GM12878 (cell line): ENCODE data around the gene FICD.

Experiments
- CEBPB ChIP-seq, 2 experiments: fragments of 150-350 bp in 1 of 2; IDR thresholded peaks; 2 replicates each; pipeline ENCODE4 v1.6.1; 2012 to 2014; ENCODE audit warnings: low read depth in 2 of 2, low read length in 2 of 2, borderline replicate concordance in 1 of 2, inconsistent platforms in 1 of 2
- EZH2 ChIP-seq: IDR thresholded peaks from 2 replicates; pipeline ENCODE4 v1.6.1; 2012; ENCODE audit warnings: low read depth, mild to moderate bottlenecking, control low read depth, inconsistent platforms, low read length, borderline replicate concordance; ENCODE audit not compliant: control insufficient read depth
- HDAC6 ChIP-seq: fragments of 200-600 bp; sonication (generic); IDR thresholded peaks from one replicate; pipeline ENCODE4 v1.8.0; 2017; ENCODE audit warnings: antibody characterized with exemption; ENCODE audit not compliant: unreplicated experiment
- IKZF1 ChIP-seq: fragments of 450-650 bp; conservative IDR thresholded peaks from 2 replicates; pipeline ENCODE4 v1.6.1; 2017; ENCODE audit warnings: antibody characterized with exemption, mild to moderate bottlenecking
- MXI1 ChIP-seq: fragments of 150-350 bp; IDR thresholded peaks from 2 replicates; pipeline ENCODE4 v1.6.1; 2011; ENCODE audit warnings: low read depth, mild to moderate bottlenecking, inconsistent platforms, low read length, improper control_type of control experiment
- POLR2A ChIP-seq: IDR thresholded peaks from 2 replicates; pipeline ENCODE4 v1.6.1; 2011; ENCODE audit warnings: low read depth, mild to moderate bottlenecking, low read length
- POLR2AphosphoS5 ChIP-seq: IDR thresholded peaks from 2 replicates; pipeline ENCODE4 v1.6.1; 2011; ENCODE audit warnings: mild to moderate bottlenecking, low read length, inconsistent platforms
- RAD21 ChIP-seq: IDR thresholded peaks from 2 replicates; pipeline ENCODE4 v1.6.1; 2011; ENCODE audit warnings: mild to moderate bottlenecking, low read depth, low read length, moderate library complexity; ENCODE audit not compliant: insufficient read depth
- TBL1XR1 ChIP-seq: IDR thresholded peaks from 2 replicates; pipeline ENCODE4 v1.6.1; 2012; ENCODE audit warnings: low read depth, low read length, improper control_type of control experiment
- YY1 ChIP-seq: IDR thresholded peaks from 2 replicates; pipeline ENCODE4 v1.6.1; 2011; ENCODE audit warnings: low read depth, mild to moderate bottlenecking, low read length
- ZNF384 ChIP-seq: IDR thresholded peaks from 2 replicates; pipeline ENCODE4 v1.6.1; 2012; ENCODE audit warnings: low read depth, mild to moderate bottlenecking, low read length, improper control_type of control experiment, borderline replicate concordance
- TF ChIP-seq, protein P1 (sequence below), 3 experiments: IDR thresholded peaks in 2 of 3; conservative IDR thresholded peaks in 1 of 3; 2 replicates each; pipeline ENCODE4 v1.5.1; 2011; ENCODE audit warnings: low read depth in 3 of 3, low read length in 3 of 3, mild to moderate bottlenecking in 3 of 3, control low read depth in 2 of 3, moderate library complexity in 2 of 3, inconsistent platforms in 1 of 3, mixed read lengths in 1 of 3; ENCODE audit not compliant: control insufficient read depth in 2 of 3, insufficient read depth in 1 of 3; ENCODE audit errors: extremely low read depth in 1 of 3

- TF ChIP-seq EZH2 (no peak), YY1 (no peak), POLR2A (no peak), POLR2AphosphoS5 (no peak), HDAC6 (no peak), IKZF1 (no peak), MXI1 (no peak), RAD21 (no peak), ZNF384 (no peak), CEBPB (IDR thresholded peaks at IDR 0.05; ENCODE audit: borderline replicate concordance in 1 of 2, low read depth in 2 of 2, low read length in 2 of 2) (no peak), TBL1XR1 (no peak)
- TF ChIP-seq, protein P1, sequence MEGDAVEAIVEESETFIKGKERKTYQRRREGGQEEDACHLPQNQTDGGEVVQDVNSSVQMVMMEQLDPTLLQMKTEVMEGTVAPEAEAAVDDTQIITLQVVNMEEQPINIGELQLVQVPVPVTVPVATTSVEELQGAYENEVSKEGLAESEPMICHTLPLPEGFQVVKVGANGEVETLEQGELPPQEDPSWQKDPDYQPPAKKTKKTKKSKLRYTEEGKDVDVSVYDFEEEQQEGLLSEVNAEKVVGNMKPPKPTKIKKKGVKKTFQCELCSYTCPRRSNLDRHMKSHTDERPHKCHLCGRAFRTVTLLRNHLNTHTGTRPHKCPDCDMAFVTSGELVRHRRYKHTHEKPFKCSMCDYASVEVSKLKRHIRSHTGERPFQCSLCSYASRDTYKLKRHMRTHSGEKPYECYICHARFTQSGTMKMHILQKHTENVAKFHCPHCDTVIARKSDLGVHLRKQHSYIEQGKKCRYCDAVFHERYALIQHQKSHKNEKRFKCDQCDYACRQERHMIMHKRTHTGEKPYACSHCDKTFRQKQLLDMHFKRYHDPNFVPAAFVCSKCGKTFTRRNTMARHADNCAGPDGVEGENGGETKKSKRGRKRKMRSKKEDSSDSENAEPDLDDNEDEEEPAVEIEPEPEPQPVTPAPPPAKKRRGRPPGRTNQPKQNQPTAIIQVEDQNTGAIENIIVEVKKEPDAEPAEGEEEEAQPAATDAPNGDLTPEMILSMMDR (IDR thresholded peaks at IDR 0.05 in 2 of 3, conservative IDR thresholded peaks at IDR 0.05 in 1 of 3; ENCODE audit: control insufficient read depth in 2 of 3, extremely low read depth in 1 of 3, insufficient read depth in 1 of 3, low read depth in 3 of 3, low read length in 3 of 3), result no peak
Observed at GRCh38 chr12:108475396-108475795, 39.7 kb upstream of the FICD start.
